ENCODE data around the gene C3orf18. TPM values are rescaled to one million over a fixed set of nuclear protein-coding genes. Genes with fewer than 3 reads are reported as not detected.
A peak's percentile ranks its signal among the peaks of the same experiment; 100 is the strongest.

Gene C3orf18
- polyA plus RNA-seq, 1 donor (not counting 4 experiments of a cell fraction or from before 2014, with no cell fraction given) = 1.4 TPM

- Histone ChIP-seq H3K27ac (ENCODE audit: control insufficient read depth, insufficient read depth, low read length) (no peak overlapping the region), H3K36me3 (ENCODE audit: control insufficient read depth in 2 of 2, extremely low read depth in 1 of 2, insufficient read depth in 2 of 2, low read length in 2 of 2) (no peaks in the 10 kb centered on the region), H2AFZ (ENCODE audit: control insufficient read depth, low read length) (no peak overlapping the region), H3K4me3 (ENCODE audit: control insufficient read depth in 2 of 3, extremely low read depth in 1 of 3, insufficient read depth in 2 of 3, low read depth in 1 of 3, low read length in 3 of 3) (no peak overlapping the region), H3K4me2 (ENCODE audit: control insufficient read depth, extremely low read depth, insufficient read depth, low read depth, low read length) (no peak overlapping the region), H3K4me1 (ENCODE audit: control insufficient read depth, extremely low read depth, insufficient read depth, low read length) (peaks cover 27% of the 10 kb centered on the region), H3K79me2 (ENCODE audit: control insufficient read depth, insufficient read depth, low read length) (peaks cover 14% of the 10 kb centered on the region), H4K20me1 (ENCODE audit: control insufficient read depth, extremely low read depth, insufficient read depth, low read length) (no peaks in the 10 kb centered on the region), H3K27me3 (ENCODE audit: control insufficient read depth, extremely low read depth, insufficient read depth, low read length) (no peaks in the 10 kb centered on the region), H3K9me1 (ENCODE audit: control insufficient read depth, extremely low read depth, insufficient read depth, low read length) (peaks cover 4% of the 10 kb centered on the region), H3K9me3 (ENCODE audit: control insufficient read depth, low read depth, low read length) (no peaks in the 10 kb centered on the region), H3K9ac (ENCODE audit: control insufficient read depth, extremely low read depth, insufficient read depth, low read length) (no peak overlapping the region)
- no peak for TF ChIP-seq CTCF (optimal IDR thresholded peaks at IDR 0.05 in 1 of 3, IDR thresholded peaks at IDR 0.05 in 1 of 3, conservative IDR thresholded peaks at IDR 0.05 in 1 of 3; ENCODE audit: extremely low read depth in 1 of 3, insufficient read depth in 2 of 3, low read length in 3 of 3)
- no peak for TF ChIP-seq EZH2 (IDR thresholded peaks at IDR 0.05; ENCODE audit: low read length)
- dilution Hi-C loops (cut with MboI; ENCODE audit: extremely low pct_ligation_motif_present, low sequenced_read_pairs) = loop anchor here (25.0 kb wide), 1 partner anchor 774 kb away; the partner anchor contains the start of genes MANF and RBM15B
- FAIRE-seq = no peak
- DNase-seq (ENCODE audit: low read depth, low spot score) = no peak
Observed at GRCh38 chr3:50612970-50613846, 45.7 kb upstream of the C3orf18 start.

GRCh38 chr3:50612234-50612882 is 44.8 kb upstream of the C3orf18 start:
- TF ChIP-seq CTCF (optimal IDR thresholded peaks at IDR 0.05 in 1 of 3, IDR thresholded peaks at IDR 0.05 in 1 of 3, conservative IDR thresholded peaks at IDR 0.05 in 1 of 3; ENCODE audit: extremely low read depth in 1 of 3, insufficient read depth in 2 of 3, low read length in 3 of 3) (no peak), EZH2 (IDR thresholded peaks at IDR 0.05; ENCODE audit: low read length) (no peak)
- no peak for FAIRE-seq
- Histone ChIP-seq H3K9me3 (ENCODE audit: control insufficient read depth, low read depth, low read length) (no peaks in the 10 kb centered on the region), H2AFZ (ENCODE audit: control insufficient read depth, low read length) (peak overlapping the region; percentile 83), H4K20me1 (ENCODE audit: control insufficient read depth, extremely low read depth, insufficient read depth, low read length) (no peaks in the 10 kb centered on the region), H3K4me1 (ENCODE audit: control insufficient read depth, extremely low read depth, insufficient read depth, low read length) (peaks cover 30% of the 10 kb centered on the region), H3K4me3 (ENCODE audit: control insufficient read depth in 2 of 3, extremely low read depth in 1 of 3, insufficient read depth in 2 of 3, low read depth in 1 of 3, low read length in 3 of 3) (peak overlapping the region; percentile 65 to 81 (median 70)), H3K27ac (ENCODE audit: control insufficient read depth, insufficient read depth, low read length) (peak overlapping the region; percentile 16), H3K79me2 (ENCODE audit: control insufficient read depth, insufficient read depth, low read length) (peaks cover 5% of the 10 kb centered on the region), H3K36me3 (ENCODE audit: control insufficient read depth in 2 of 2, extremely low read depth in 1 of 2, insufficient read depth in 2 of 2, low read length in 2 of 2) (peaks cover 0 to 3% of the 10 kb centered on the region in 2 experiments), H3K9me1 (ENCODE audit: control insufficient read depth, extremely low read depth, insufficient read depth, low read length) (peaks cover 4% of the 10 kb centered on the region), H3K9ac (ENCODE audit: control insufficient read depth, extremely low read depth, insufficient read depth, low read length) (peak overlapping the region; percentile 79), H3K27me3 (ENCODE audit: control insufficient read depth, extremely low read depth, insufficient read depth, low read length) (no peaks in the 10 kb centered on the region), H3K4me2 (ENCODE audit: control insufficient read depth, extremely low read depth, insufficient read depth, low read depth, low read length) (peak overlapping the region; percentile 87)
- dilution Hi-C loops (cut with MboI; ENCODE audit: extremely low pct_ligation_motif_present, low sequenced_read_pairs) = loop anchor here (25.0 kb wide), 1 partner anchor 775 kb away; the partner anchor contains the start of genes MANF and RBM15B
- DNase-seq (ENCODE audit: low read depth, low spot score) = no peak

All from keratinocyte (primary cell).